Pulmonary artery endothelial cell (primary cell): ENCODE results near the gene HOXD11. TPM values are rescaled to one million over a fixed set of nuclear protein-coding genes. Genes with fewer than 3 reads are reported as not detected.

Experiments used
- DNase-seq: peaks from one replicate; pipeline ENCODE4 v3.0.0-alpha.2; 2011; ENCODE audit warnings: low read depth, low spot score
- total RNA-seq: library from RNA; depleted of rRNA; stranded (reverse); fragments of >200 nt; gene quantifications from 2 replicates; pipeline ENCODE4 v1.2.3, GENCODE V29; 2014

The HOXD11 gene
- total RNA-seq, 1 donor from 2014 or later = not detected

DNA sequence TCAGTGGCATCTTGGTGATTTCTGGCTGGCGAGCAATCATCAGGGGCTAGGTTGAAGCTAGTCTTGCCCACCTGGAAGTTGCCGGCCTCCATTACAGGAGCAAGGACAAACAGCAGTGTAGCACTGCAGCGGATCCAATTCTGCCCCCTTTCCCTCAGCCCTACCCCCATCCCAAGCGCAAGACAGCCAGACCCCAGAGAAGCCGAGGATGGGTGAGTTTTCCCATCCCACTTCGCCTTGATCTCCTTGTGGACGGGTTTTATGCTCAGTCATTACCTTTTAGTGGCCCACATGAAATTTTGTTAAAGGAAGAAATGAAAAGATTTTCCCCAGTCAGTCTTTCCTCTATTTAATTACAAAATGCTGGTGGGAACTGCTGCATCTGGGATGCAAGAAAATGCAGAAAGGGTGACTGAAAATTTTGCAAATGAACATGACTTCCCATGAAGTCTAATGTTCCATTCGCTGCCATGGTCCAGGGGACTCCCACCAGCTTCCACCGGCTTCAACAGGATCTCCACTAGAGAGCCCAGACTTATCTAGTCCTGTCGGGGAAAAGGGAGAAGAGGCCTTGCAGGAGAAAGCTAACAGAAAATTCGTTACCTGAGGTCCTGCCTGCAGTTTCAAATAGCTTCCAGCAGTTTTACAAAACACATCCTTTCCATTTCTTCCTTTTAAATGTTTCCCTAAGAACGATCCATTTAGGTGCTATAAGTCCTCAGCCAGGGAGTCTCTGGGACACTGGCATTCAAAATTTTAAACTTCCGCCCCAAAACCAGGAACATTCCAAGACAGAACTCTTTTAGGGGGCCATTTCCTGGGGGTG lies 13.5 kb downstream of the HOXD11 start:
- no peak for DNase-seq

DNA sequence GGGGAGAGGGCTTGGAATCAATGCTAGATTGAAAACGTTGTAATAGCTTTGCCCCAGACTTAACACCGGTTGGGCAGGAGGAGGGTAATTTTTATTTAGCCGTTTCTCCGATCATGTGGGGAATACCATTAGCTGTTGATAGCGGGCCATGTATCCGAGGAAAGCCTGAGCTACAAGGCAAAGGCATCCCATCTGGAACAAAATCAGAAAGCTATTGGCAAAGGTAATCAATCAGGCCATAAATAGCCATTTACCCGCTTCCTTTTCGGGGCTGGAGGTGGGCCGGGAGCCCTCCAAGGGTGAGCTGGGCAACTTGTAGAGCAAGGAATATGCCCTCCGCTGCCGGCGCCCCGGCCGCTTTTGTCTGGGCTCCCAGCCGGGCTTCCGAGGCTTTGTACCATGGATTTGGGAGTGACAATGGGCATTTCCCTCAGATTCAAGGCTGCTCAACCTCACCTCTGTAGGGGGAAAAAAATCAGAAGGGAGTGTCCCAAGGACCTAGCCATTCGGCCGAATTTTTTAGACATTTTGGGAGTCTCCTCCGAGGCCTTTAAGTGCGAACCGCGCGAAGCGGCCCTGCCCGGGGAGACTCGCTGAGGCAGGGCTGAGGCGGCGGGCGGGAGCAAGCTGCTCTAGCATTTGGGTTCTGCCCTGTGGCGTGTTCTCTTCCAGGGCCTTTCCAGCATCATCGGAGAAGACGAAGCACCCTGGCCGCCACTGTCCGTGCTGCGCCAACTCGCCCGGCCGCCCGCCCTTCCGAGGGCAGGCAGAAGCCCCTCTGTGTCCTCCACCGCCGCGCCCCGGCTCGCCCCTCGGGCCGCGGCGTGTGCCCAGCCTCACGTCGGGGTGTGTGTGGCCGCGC lies 14.3 kb downstream of the HOXD11 start:
- DNase-seq = no peak

DNA sequence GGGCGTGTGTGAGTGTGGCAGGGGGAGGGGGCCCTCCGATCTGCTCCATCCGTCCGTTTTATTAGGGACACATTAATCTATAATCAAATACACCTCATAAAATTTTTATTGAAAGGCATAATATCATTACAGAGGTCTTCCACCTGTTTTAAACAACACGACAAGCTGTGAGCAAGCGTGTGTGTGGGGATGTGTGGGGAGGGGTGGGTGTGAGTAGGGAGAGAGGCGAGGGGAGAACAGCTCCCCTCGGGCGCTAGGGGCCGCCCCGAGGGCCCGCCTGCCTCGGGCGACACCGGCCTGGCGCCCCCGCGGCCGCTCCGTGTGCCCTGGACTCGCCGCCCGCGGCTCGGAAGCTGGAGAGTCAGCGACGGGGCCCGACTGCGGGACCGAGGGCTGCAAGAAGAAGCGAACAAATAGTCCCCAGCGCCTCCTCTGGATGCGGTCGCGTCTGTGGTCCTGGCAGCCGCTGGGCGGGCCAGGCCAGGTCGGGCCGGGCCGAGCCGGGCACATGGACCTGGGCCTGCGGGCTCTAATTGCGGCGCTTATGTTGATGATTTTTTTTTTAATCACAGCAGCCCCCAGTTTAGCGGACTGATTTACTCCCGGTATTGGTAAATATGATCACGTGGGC lies 15.1 kb downstream of the HOXD11 start:
- no peak for DNase-seq

DNA sequence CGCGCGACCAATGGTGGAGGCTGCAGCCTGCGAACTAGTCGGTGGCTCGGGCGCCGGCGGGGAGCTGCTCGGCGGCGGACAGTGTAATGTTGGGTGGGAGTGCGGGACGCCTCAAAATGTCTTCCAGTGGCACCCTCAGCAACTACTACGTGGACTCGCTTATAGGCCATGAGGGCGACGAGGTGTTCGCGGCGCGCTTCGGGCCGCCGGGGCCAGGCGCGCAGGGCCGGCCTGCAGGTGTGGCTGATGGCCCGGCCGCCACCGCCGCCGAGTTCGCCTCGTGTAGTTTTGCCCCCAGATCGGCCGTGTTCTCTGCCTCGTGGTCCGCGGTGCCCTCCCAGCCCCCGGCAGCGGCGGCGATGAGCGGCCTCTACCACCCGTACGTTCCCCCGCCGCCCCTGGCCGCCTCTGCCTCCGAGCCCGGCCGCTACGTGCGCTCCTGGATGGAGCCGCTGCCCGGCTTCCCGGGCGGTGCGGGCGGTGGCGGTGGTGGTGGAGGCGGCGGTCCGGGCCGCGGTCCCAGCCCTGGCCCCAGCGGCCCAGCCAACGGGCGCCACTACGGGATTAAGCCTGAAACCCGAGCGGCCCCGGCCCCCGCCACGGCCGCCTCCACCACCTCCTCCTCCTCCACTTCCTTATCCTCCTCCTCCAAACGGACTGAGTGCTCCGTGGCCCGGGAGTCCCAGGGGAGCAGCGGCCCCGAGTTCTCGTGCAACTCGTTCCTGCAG lies 15.8 kb downstream of the HOXD11 start, which contains the start of gene HOXD9:
Gene HOXD9 (plus strand): TSS at position 37 of the 728 bp plus-strand sequence. CDS start 50 bp downstream, at position 87.
- no peak for DNase-seq

DNA sequence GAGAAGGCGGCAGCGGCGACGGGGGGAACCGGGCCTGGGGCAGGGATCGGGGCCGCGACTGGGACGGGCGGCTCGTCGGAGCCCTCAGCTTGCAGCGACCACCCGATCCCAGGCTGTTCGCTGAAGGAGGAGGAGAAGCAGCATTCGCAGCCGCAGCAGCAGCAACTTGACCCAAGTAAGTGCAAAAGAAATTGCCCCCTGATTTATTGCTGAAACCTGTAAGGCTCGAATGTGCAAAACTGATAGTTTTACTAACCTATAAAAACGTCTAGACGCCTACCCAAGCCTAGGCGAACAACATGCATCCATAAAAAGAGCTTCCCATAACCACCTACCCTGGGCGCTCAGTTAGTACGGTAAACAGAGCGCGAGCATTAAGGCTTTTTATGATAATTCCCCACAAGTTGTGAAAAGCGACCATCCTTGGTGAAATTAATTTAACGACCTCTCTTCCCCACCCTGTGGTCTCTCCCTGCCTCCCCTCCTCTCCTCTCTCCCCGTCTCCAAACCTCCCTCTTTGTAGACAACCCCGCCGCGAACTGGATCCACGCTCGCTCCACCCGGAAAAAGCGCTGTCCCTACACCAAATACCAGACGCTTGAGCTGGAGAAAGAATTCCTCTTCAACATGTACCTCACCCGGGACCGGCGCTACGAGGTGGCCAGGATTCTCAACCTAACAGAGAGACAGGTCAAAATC lies 16.5 kb downstream of the HOXD11 start:
- DNase-seq = no peak

DNA sequence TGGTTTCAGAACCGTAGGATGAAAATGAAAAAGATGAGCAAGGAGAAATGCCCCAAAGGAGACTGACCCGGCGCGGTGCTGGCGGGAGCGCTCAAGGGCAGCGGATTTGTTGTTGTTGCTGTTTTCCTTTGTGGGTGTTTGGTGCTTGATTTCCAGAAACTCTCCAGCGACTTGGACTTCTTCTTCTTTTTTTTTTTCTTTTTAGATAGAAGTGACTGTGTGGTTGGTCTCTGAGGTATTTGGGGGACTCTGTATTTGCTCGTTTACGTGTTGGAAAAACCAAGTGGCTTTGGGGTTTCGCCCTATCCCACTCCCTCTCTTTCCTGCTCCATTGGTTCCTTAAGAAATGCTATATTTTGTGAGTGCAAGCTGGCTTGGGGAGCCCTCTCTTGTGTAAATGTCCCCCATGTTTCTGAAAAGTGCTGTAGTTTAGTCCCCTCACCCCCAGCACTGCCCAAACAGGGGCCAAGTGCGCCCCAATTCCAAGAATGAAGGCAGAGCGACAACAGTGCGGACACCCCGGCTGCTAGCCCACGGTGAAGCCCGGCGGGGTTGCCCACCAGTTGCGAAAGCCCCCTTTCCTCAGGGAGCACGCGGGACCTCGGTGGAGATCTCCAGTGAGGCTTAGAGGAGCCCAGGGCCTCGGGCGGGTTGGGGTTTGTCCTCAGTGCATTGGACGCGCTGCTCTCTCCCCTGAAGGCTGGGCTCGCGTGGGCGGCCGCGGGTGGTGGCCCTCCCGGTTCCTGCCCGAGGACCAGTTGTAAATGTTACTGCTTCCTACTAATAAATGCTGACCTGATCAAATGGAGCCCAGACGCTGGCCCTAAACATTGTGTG lies 17.2 kb downstream of the HOXD11 start:
- DNase-seq = no peak

DNA sequence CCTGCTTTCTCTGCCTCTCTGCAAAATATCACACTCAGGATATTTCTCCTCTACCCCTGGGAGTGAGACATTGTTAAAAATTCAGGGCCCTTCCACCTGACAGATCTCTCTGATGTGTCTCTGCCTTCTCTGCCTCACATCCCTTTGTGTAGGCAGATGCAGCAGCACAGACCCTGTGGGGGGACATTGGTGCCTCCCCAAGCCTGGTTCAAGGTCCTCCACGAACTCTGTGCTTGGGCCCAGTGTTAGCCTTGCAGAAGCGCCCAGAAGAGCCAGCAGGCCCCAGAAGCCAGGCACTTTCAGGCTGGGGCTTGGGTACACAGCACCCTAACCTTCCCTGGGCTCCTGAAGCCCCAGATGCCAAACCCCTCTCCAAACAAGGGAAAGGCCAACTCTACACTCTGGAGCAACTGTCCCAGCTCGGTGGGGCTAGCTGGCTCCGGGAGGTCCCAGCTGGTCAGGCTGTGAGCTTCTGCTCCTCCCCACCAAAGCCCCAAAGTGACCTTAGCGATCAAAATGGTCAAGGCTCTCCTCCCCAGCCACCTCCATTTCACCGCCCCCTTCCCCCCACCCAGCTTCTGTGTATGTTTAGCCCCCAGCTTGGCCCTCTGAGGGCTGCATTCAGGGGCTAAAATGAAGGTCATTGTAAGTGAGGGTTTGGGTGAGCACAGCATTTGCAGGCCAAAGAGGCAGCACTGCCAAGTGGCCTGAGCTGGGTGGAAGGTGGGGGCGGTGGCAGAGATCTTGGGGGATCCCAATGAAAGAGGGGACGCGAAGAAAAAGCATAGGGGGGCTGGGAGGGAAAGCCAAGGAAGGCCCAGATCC lies 18.1 kb downstream of the HOXD11 start:
- DNase-seq = no peak

DNA sequence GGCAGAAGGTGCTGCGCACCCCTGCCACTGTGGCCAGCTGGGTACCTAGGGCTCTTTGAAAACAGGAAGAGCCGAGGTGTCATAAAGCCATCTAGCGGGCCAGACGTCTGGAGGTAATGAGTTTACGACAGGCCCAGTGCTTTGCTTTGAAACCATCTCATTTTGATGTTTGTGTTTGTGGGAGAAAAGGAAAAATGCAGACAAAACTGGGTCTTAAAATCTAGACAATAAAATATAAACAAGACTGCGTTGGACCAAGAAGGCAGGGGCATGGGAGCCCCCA lies 18.6 kb downstream of the HOXD11 start:
- DNase-seq = no peak

DNA sequence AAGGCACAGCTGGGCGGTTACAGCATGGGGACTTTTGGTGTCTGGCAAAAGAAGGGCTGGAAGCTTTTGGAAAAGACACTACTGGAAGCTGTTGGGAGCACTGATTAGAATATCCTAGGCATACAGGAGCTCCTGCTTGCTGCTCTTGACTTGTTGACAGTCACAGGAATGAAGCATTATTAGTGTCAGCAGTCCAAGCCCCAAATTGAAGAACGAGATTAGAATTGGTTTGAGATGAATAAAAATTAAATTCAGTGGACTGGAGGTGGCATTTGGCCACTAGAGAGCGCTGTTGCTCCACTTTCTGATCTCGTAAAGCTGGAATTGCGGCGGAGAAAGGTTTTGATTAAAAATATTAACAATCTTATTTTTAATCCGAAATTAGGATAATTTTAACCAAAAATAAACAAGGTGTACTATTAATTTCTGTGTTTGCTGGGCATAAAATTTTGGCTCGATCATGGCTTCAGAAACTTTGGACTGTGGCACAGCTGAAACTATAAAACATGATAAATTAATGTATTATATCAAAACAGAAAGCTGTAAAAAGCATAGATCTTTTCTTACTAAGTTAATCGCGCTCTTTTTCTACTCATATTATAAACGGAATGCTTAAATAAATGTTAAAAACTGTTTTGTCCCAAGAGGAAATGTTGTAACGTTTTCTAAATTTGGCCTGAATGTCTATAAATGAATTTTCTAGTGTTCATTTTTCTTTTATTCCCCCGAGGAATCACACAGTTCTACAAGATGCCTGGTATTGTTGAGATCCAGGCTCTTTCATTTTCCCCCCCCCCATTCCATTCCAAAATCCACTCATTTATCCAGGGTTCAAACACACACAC lies 20.1 kb downstream of the HOXD11 start:
- no peak for DNase-seq

DNA sequence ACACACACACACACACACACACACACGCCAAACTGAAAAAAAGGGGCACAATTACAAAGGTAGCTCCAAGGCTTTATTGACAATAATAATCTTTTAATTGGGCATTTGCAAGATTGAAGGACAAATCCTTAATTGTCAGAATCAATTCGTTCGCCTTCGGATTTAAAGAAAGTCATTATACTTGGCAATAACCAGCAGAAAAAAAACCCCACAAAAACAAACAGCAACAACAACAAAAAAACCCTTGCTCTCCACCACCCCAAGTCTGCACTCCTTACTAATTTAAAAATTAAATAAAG lies 20.6 kb downstream of the HOXD11 start:
- DNase-seq = no peak

DNA sequence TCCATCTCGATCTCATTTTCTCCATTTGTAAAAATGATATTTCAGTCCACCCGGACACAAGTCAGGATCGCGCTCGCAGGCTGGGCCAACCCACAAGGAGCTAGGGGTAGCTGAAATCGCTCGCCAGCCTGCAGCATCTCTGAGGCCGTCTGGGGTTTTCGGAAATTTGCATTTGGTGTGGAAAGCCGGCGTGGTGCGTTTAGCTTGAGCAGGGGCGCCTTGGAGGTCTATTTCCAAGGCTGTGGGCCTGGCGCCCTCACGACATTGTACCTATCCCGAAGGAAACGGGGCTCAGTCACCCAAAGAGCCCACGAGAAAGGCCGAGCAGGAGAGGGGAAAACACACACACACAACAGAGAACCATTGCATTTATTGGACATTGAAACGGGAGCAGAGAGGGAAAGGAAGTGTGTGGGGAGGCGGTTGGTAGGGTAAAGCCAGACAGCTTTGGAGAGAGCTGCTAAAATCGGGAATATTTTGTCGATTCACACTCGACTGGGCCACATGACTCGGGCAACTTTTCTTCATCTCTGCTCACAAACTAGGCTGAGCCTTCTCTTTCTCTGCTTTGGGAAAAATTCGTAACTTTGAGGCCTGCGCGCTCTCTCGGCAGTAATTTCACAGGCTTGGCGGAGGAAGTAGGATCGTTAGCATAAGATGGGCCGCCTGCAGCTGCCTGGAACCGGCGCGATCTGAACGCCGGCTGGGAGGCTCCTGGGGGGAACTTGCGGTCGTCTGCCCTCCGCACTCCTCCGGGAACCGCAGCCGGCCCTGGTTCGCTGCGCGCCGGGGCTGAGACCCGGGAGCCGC lies 21.3 kb downstream of the HOXD11 start:
- DNase-seq = no peak

DNA sequence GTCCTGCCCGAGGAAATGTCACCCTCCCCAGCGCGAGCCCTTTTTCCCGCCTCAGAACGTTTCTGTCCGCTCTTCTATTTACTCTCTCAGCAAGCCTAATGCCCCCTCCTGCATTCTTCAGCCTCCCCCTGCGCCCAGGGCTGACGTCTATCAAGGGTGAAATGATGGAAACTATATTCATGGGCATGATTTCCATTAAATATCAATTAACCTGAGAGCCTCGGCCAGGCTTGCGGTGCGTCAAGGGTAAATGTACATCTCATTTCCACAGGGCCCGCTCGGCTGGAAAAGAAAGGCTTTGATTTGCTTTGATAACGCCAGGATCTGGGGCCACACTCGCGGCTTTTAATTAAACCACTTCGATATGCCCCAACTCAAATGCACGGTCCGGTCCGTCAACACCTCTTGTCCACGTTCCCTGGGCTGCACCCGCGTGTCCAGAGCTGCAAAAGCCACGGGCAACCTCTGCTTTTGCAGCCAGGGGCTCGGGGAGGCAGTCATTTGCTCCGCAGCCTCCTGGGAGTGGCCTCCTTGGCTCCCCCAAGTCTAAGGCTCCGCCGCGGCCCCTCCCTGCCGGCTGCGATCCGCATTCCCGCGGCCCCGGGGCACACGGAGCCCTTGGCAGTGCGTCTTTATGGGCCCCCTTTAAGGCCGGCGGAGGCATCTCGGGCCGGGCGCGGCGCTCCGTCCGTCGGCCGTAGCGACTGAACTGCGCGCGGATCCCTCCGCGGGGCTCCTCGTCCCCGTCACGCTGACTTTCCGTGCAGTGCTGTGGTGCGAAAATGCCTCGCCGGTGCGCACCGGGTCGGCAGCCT lies 22.1 kb downstream of the HOXD11 start, which contains the start of gene HOXD8:
Gene HOXD8 (plus strand): TSS at position 724 of the 815 bp plus-strand sequence. CDS start 662 bp downstream, outside the sequence.
- no peak for DNase-seq

DNA sequence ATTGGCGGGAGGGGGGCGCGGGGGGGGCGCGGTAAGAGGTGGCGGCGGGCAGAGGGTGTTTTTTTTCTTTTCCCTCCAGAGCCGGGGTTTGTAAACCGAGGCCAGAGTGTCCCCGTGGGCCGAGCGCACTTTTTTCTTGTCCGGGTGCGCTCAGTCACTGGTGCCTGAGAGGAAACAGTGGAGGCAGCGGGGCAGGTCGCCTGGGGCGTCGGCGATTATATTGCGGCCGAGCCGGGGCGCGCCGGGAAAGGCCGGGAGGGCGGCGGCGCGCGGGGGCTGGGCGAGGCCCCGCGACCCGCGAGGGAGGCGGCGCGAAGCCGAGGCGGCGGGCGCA lies 22.7 kb downstream of the HOXD11 start:
- no peak for DNase-seq

DNA sequence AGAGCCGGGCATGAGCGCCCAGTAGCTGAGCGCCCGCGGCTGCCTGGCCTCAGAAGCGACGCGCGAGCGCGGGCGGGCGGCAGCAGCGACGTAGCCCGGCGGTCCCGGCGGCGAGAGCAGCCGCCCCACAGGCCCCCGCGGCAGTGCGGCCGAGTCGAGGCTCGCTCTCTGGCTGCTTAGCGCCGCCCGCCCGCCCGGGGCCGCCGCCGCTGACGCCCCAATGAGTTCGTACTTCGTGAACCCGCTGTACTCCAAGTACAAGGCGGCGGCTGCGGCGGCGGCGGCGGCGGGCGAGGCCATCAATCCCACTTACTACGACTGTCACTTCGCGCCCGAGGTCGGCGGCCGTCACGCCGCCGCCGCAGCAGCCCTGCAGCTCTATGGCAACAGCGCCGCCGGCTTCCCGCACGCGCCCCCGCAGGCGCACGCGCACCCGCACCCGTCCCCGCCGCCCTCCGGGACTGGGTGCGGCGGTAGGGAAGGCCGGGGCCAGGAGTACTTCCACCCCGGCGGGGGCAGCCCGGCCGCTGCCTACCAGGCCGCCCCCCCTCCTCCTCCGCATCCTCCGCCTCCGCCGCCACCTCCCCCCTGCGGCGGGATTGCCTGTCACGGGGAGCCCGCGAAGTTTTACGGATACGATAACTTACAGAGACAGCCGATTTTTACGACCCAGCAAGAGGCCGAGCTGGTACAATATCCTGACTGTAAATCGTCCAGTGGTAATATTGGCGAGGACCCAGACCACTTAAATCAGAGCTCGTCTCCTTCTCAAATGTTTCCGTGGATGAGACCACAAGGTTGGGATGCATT lies 23.3 kb downstream of the HOXD11 start:
- DNase-seq = no peak

DNA sequence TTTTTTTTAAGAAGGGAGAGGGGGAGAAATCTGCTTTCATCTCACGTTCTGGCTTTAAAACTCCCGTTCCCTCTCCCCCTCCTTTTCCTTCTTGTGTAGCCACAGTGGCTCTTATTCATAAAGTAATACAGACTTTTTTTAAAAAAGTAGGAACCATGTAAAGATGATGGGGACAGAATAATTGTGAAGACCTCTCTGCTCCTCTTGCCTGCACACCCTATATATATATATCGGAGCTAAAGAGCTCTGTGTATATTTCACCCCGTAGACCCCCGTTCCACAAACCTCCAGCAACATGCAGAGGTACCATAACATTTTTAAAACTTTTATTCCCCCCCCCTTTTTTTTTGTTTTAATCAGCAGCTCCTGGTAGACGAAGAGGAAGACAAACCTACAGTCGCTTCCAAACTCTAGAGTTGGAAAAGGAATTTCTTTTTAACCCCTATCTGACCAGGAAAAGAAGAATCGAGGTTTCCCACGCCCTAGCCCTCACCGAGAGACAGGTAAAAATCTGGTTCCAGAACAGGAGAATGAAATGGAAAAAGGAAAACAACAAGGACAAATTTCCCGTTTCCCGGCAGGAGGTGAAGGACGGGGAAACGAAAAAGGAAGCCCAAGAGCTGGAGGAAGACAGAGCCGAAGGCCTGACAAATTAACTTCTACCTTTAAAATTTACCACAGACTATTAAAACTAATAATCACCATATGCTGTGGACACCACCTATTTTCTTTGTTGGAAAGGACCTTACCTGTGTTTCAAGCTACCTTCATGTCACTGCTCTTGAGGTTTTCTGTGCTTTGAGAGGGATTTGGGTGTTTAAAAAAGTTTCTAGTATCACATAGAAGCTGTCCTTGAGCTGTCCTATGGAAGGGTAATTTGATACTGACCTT lies 24.1 kb downstream of the HOXD11 start:
- DNase-seq = no peak
